Progenitor cell of endocrine pancreas (in vitro differentiated cells): ENCODE results near the gene FAM83F. TPM values are rescaled to one million over a fixed set of nuclear protein-coding genes. Genes with fewer than 3 reads are reported as not detected.

Experiments
- DNase-seq: peaks from one replicate; pipeline ENCODE4 v3.0.0; 2021; ENCODE audit warnings: low spot score; ENCODE audit not compliant: unreplicated experiment
- H3K27ac Mint-ChIP-seq: 2 replicates; pipeline ENCODE4 v1.8.0; 2021; ENCODE audit warnings: mild to moderate bottlenecking, moderate library complexity, mixed read lengths
- H3K27me3 Mint-ChIP-seq: 2 replicates; pipeline ENCODE4 v1.8.0; 2021; ENCODE audit warnings: mixed read lengths
- H3K36me3 Mint-ChIP-seq: 2 replicates; pipeline ENCODE4 v1.8.0; 2022; ENCODE audit warnings: mixed read lengths; ENCODE audit not compliant: insufficient read depth
- H3K4me1 Mint-ChIP-seq: 2 replicates; pipeline ENCODE4 v1.8.0; 2021; ENCODE audit warnings: low read depth, mixed read lengths
- H3K4me3 Mint-ChIP-seq: 2 replicates; pipeline ENCODE4 v1.8.0; 2021; ENCODE audit warnings: low read depth, mild to moderate bottlenecking, moderate library complexity, mixed read lengths
- H3K9me3 Mint-ChIP-seq: 2 replicates; pipeline ENCODE4 v1.8.0; 2021; ENCODE audit warnings: low read depth, mixed read lengths
- CTCF ChIP-seq: fragments of 200-600 bp; sonication (generic); IDR thresholded peaks from one replicate; pipeline ENCODE4 v1.5.0; 2021; ENCODE audit warnings: antibody characterized with exemption, mild to moderate bottlenecking; ENCODE audit not compliant: unreplicated experiment
- total RNA-seq: library from RNA; stranded (reverse); gene quantifications from 2 replicates; pipeline ENCODE4 v1.2.1, GENCODE V29; 2021

The FAM83F gene
- total RNA-seq, 1 donor from 2014 or later, result 19.8 TPM

GRCh38 chr22:39984746-39985145, 10.0 kb upstream of the FAM83F start:
- no peak for DNase-seq
- Mint-ChIP-seq H3K36me3 (no peaks in the 10 kb centered on the region), H3K4me3 (no peak overlapping the region), H3K9me3 (no peaks in the 10 kb centered on the region), H3K27ac (no peak overlapping the region), H3K27me3 (peaks cover 38% of the 10 kb centered on the region), H3K4me1 (peaks cover 8% of the 10 kb centered on the region)
- no peak for TF ChIP-seq CTCF

- Mint-ChIP-seq H3K27ac (no peak overlapping the region), H3K4me1 (peaks cover 13% of the 10 kb centered on the region), H3K27me3 (peaks cover 34% of the 10 kb centered on the region), H3K36me3 (no peaks in the 10 kb centered on the region), H3K9me3 (no peaks in the 10 kb centered on the region), H3K4me3 (no peak overlapping the region)
- DNase-seq, result no peak
- no peak for TF ChIP-seq CTCF
These were observed 9.2 kb upstream of the FAM83F start for GRCh38 chr22:39985383-39986035.

- H3K27me3 Mint-ChIP-seq, result peaks cover 44% of the 10 kb centered on the region
- DNase-seq, result no peak
- no peaks in the 10 kb centered on the region for H3K36me3 Mint-ChIP-seq
- peaks cover 26% of the 10 kb centered on the region for H3K4me1 Mint-ChIP-seq
- no peak overlapping the region for H3K27ac Mint-ChIP-seq
- TF ChIP-seq CTCF, result no peak
- no peak overlapping the region for H3K4me3 Mint-ChIP-seq
- H3K9me3 Mint-ChIP-seq, result no peaks in the 10 kb centered on the region
These were observed 6.2 kb upstream of the FAM83F start for GRCh38 chr22:39988386-39989114.

GRCh38 chr22:39989633-39990032, 5.1 kb upstream of the FAM83F start:
- H3K4me1 Mint-ChIP-seq, result peaks cover 30% of the 10 kb centered on the region

GRCh38 chr22:39990686-39991085, 4.1 kb upstream of the FAM83F start:
- no peaks in the 10 kb centered on the region for H3K9me3 Mint-ChIP-seq
- no peak for TF ChIP-seq CTCF
- no peak for DNase-seq
- peak overlapping the region; percentile 3 for H3K4me3 Mint-ChIP-seq
- peaks cover 40% of the 10 kb centered on the region for H3K27me3 Mint-ChIP-seq
- peaks cover 27% of the 10 kb centered on the region for H3K4me1 Mint-ChIP-seq
- H3K36me3 Mint-ChIP-seq, result no peaks in the 10 kb centered on the region
- no peak overlapping the region for H3K27ac Mint-ChIP-seq

More at GRCh38 chr22:39989633-39990032, 5.1 kb upstream of the FAM83F start:
- peak overlapping the region; percentile 76 for H3K27ac Mint-ChIP-seq
- no peak for DNase-seq
- H3K27me3 Mint-ChIP-seq, result peaks cover 43% of the 10 kb centered on the region
- no peak overlapping the region for H3K4me3 Mint-ChIP-seq
- no peaks in the 10 kb centered on the region for H3K9me3 Mint-ChIP-seq
- TF ChIP-seq CTCF, result no peak
- no peaks in the 10 kb centered on the region for H3K36me3 Mint-ChIP-seq
